ENCODE results near the gene IWS1.
"Not testable (repeated sequence)": the region's sequence is repeated elsewhere in the genome, so short reads cannot be mapped to it uniquely, and the experiment has no call there.

Gene IWS1

GRCh38 chr2:127572841-127573240, 46.6 kb upstream of the IWS1 start:
- no peak for TF ChIP-seq CTCF (IDR thresholded peaks at IDR 0.05; ENCODE audit: low read depth, low read length)
- no peak for DNase-seq (ENCODE audit: low read depth in 2 of 2)
- H3K4me3 ChIP-seq (replicated peaks in 1 of 2; ENCODE audit: low read depth in 2 of 2, low read length in 2 of 2) = no peak overlapping the region

- not testable (repeated sequence) for H3K4me3 ChIP-seq (replicated peaks in 1 of 2; ENCODE audit: low read depth in 2 of 2, low read length in 2 of 2); DNase-seq (ENCODE audit: low read depth in 2 of 2)
Measured at GRCh38 chr2:127572352-127572751, 46.1 kb upstream of the IWS1 start.

- no peak overlapping the region for H3K4me3 ChIP-seq (replicated peaks in 1 of 2; ENCODE audit: low read depth in 2 of 2, low read length in 2 of 2)
- DNase-seq (ENCODE audit: low read depth in 2 of 2) = peak; percentile 6 to 51
- no peak for TF ChIP-seq CTCF (IDR thresholded peaks at IDR 0.05; ENCODE audit: low read depth, low read length)
Measured at GRCh38 chr2:127570282-127571250, 44.3 kb upstream of the IWS1 start.

- DNase-seq (ENCODE audit: low read depth in 2 of 2) = no peak
Measured at GRCh38 chr2:127569666-127570065, 43.4 kb upstream of the IWS1 start.

GRCh38 chr2:127568128-127568527, 41.8 kb upstream of the IWS1 start:
- no peak for TF ChIP-seq CTCF (IDR thresholded peaks at IDR 0.05; ENCODE audit: low read depth, low read length)
- no peak for DNase-seq (ENCODE audit: low read depth in 2 of 2)
- no peak overlapping the region for H3K4me3 ChIP-seq (replicated peaks in 1 of 2; ENCODE audit: low read depth in 2 of 2, low read length in 2 of 2)

More at GRCh38 chr2:127569666-127570065, 43.4 kb upstream of the IWS1 start:
- no peak overlapping the region for H3K4me3 ChIP-seq (replicated peaks in 1 of 2; ENCODE audit: low read depth in 2 of 2, low read length in 2 of 2)
- TF ChIP-seq CTCF (IDR thresholded peaks at IDR 0.05; ENCODE audit: low read depth, low read length) = no peak

GRCh38 chr2:127567351-127567854, 41.1 kb upstream of the IWS1 start:
- TF ChIP-seq CTCF (IDR thresholded peaks at IDR 0.05; ENCODE audit: low read depth, low read length) = no peak
- DNase-seq (ENCODE audit: low read depth in 2 of 2) = no peak
- no peak overlapping the region for H3K4me3 ChIP-seq (replicated peaks in 1 of 2; ENCODE audit: low read depth in 2 of 2, low read length in 2 of 2)

- H3K4me3 ChIP-seq (replicated peaks in 1 of 2; ENCODE audit: low read depth in 2 of 2, low read length in 2 of 2) = no peak overlapping the region
- no peak for TF ChIP-seq CTCF (IDR thresholded peaks at IDR 0.05; ENCODE audit: low read depth, low read length)
- no peak for DNase-seq (ENCODE audit: low read depth in 2 of 2)
Measured at GRCh38 chr2:127566576-127566975, 40.3 kb upstream of the IWS1 start.
